Endodermal cell (in vitro differentiated cells): ENCODE measurements around the gene HAP1. TPM values are rescaled to one million over a fixed set of nuclear protein-coding genes. Genes with fewer than 3 reads are reported as not detected.

Experiments
- DNase-seq: peaks from one replicate; pipeline ENCODE4 v3.0.0-alpha.2; 2017
- H3K27ac ChIP-seq: 2 replicates; pipeline ENCODE4 v1.5.1; 2013; ENCODE audit warnings: mild to moderate bottlenecking, low read depth, low read length, moderate library complexity
- H3K27me3 ChIP-seq: 2 replicates; pipeline ENCODE4 v1.6.1; 2013; ENCODE audit warnings: mild to moderate bottlenecking, low read length, moderate library complexity; ENCODE audit not compliant: insufficient read depth, control insufficient read depth, poor library complexity, severe bottlenecking
- H3K36me3 ChIP-seq: 2 replicates; pipeline ENCODE4 v1.7.0; 2013; ENCODE audit warnings: mild to moderate bottlenecking, low read length, moderate library complexity; ENCODE audit not compliant: control insufficient read depth, insufficient read depth
- H3K4me1 ChIP-seq: one replicate; pipeline ENCODE4 v1.7.0; 2013; ENCODE audit warnings: low read length; ENCODE audit not compliant: control insufficient read depth, insufficient read depth
- H3K4me3 ChIP-seq: 2 replicates; pipeline ENCODE4 v1.5.1; 2013; ENCODE audit warnings: mild to moderate bottlenecking, low read length, moderate library complexity
- H3K9ac ChIP-seq: 2 replicates; pipeline ENCODE4 v1.6.1; 2013; ENCODE audit warnings: mild to moderate bottlenecking, low read length, moderate library complexity; ENCODE audit not compliant: poor library complexity, severe bottlenecking; ENCODE audit errors: extremely low read depth
- H3K9me3 ChIP-seq: 2 replicates; pipeline ENCODE4 v1.6.1; 2013; ENCODE audit warnings: mild to moderate bottlenecking, low read length, moderate library complexity; ENCODE audit not compliant: control insufficient read depth
- H3K27ac Mint-ChIP-seq: 2 replicates; pipeline ENCODE4 v1.8.0; 2020; ENCODE audit warnings: mixed read lengths
- H3K27me3 Mint-ChIP-seq: 2 replicates; pipeline ENCODE4 v1.8.0; 2021; ENCODE audit warnings: mild to moderate bottlenecking, mixed read lengths; ENCODE audit not compliant: insufficient read depth
- H3K36me3 Mint-ChIP-seq: 2 replicates; pipeline ENCODE4 v1.8.0; 2020; ENCODE audit warnings: low read depth, mixed read lengths
- H3K4me1 Mint-ChIP-seq: 2 replicates; pipeline ENCODE4 v1.8.0; 2020; ENCODE audit warnings: mixed read lengths
- H3K4me3 Mint-ChIP-seq: 2 replicates; pipeline ENCODE4 v1.8.0; 2020; ENCODE audit warnings: mild to moderate bottlenecking, moderate library complexity, mixed read lengths
- H3K9me3 Mint-ChIP-seq: 2 replicates; pipeline ENCODE4 v1.8.0; 2020; ENCODE audit warnings: mild to moderate bottlenecking, mixed read lengths
- WGBS, 2 experiments: methylation state at CpG; one replicate each; pipeline versions ENCODE4 v1.1.5 to v1.1.7; 2013; ENCODE audit warnings: missing lambda C conversion rate in 2 of 2, mixed read lengths in 1 of 2; ENCODE audit not compliant: insufficient coverage in 1 of 2, insufficient read length in 1 of 2; 5-methylcytosine and 5-hydroxymethylcytosine counted together
- total RNA-seq, 2 donors: library from RNA; stranded (reverse); fragmentation: NEBNext Ultra II Directional in 1 of 2; extraction: Animal tissue kit (Norgen Biotek cat#: 25700) in 1 of 2; gene quantifications; 2 replicates in 1 of 2; 3 replicates in 1 of 2; pipeline ENCODE4 v1.2.1, GENCODE V29; 2021
- TF ChIP-seq, protein P1 (sequence below): fragments of 200-600 bp; sonication (generic); conservative IDR thresholded peaks from 2 replicates; pipeline ENCODE4 v1.5.0; 2021; ENCODE audit warnings: antibody characterized with exemption, mild to moderate bottlenecking

Gene HAP1
- total RNA-seq, 2 donors from 2014 or later = 1.7 TPM

DNA sequence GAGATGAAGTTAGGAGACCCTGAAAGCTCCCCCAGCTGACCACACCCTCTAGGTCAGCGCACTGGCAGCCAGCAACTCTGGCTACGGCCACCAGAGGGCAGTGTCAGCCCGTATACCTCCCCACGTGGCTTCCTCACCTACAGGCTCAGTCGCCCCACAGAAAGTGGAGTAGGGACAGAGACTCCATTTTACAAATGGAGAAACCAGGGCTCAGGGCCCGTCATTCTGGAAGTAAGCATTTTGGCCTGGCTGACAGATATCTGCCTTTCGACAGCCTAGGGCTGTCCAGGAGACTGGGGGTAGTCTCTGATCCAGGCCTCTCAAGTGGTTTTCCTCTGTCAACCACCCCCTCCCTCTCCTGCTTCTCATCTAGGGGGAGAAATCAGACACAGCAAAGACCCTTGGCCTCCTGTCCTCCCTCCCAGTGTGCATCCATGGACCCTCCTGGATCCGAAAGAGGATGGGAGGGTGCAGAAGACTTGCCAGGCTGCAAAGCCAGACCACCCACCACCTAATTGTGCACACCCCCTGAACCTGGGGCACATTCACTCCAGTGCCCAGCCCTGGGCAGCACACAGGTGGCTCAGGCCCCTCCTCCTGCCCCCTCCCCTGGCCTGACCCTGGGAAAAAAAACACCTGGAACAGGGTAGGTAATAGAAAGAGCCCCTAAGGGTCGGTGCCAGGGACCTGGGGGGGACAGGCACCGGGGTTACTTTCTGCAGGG, 3.8 kb upstream of the HAP1 start:
- DNase-seq = peak; percentile 98
- Histone ChIP-seq H3K27ac (no peak overlapping the region), H3K36me3 (no peaks in the 10 kb centered on the region), H3K4me3 (no peak overlapping the region), H3K27me3 (peaks cover 42% of the 10 kb centered on the region), H3K9ac (no peak overlapping the region), H3K4me1 (no peaks in the 10 kb centered on the region), H3K9me3 (no peaks in the 10 kb centered on the region)
- H3K4me1 Mint-ChIP-seq = peaks cover 9% of the 10 kb centered on the region
- TF ChIP-seq, protein P1, sequence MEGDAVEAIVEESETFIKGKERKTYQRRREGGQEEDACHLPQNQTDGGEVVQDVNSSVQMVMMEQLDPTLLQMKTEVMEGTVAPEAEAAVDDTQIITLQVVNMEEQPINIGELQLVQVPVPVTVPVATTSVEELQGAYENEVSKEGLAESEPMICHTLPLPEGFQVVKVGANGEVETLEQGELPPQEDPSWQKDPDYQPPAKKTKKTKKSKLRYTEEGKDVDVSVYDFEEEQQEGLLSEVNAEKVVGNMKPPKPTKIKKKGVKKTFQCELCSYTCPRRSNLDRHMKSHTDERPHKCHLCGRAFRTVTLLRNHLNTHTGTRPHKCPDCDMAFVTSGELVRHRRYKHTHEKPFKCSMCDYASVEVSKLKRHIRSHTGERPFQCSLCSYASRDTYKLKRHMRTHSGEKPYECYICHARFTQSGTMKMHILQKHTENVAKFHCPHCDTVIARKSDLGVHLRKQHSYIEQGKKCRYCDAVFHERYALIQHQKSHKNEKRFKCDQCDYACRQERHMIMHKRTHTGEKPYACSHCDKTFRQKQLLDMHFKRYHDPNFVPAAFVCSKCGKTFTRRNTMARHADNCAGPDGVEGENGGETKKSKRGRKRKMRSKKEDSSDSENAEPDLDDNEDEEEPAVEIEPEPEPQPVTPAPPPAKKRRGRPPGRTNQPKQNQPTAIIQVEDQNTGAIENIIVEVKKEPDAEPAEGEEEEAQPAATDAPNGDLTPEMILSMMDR = peak; percentile 98
- H3K36me3 Mint-ChIP-seq = no peaks in the 10 kb centered on the region
- peaks cover 47% of the 10 kb centered on the region for H3K27me3 Mint-ChIP-seq
- no peaks in the 10 kb centered on the region for H3K9me3 Mint-ChIP-seq
- peak overlapping the region; percentile 87 for H3K27ac Mint-ChIP-seq
- WGBS, 2 experiments = 27 to 92% methylated on average over 2 to 10 of the region's 10 CpGs
- H3K4me3 Mint-ChIP-seq = no peak overlapping the region

- H3K4me3 Mint-ChIP-seq = no peak overlapping the region
- no peak overlapping the region for H3K27ac Mint-ChIP-seq
- peaks cover 53% of the 10 kb centered on the region for H3K27me3 Mint-ChIP-seq
Observed at GRCh38 chr17:41737680-41738023, 3.2 kb upstream of the HAP1 start.

GRCh38 chr17:41736983-41737679, 2.7 kb upstream of the HAP1 start:
- no peaks in the 10 kb centered on the region for H3K36me3 Mint-ChIP-seq
- H3K4me3 Mint-ChIP-seq = no peak overlapping the region
- no peak overlapping the region for H3K27ac Mint-ChIP-seq
- no peaks in the 10 kb centered on the region for H3K9me3 Mint-ChIP-seq
- 78 to 81% methylated on average over 14 to 17 of the region's 17 CpGs for WGBS, 2 experiments
- Histone ChIP-seq H3K4me1 (no peaks in the 10 kb centered on the region), H3K9ac (no peak overlapping the region), H3K9me3 (no peaks in the 10 kb centered on the region), H3K36me3 (no peaks in the 10 kb centered on the region), H3K4me3 (no peak overlapping the region), H3K27me3 (peaks cover 53% of the 10 kb centered on the region), H3K27ac (no peak overlapping the region)
- no peak for DNase-seq
- peaks cover 59% of the 10 kb centered on the region for H3K27me3 Mint-ChIP-seq
- TF ChIP-seq, protein P1 = no peak
- peaks cover 9% of the 10 kb centered on the region for H3K4me1 Mint-ChIP-seq

More at GRCh38 chr17:41737680-41738023, 3.2 kb upstream of the HAP1 start:
- WGBS, 2 experiments = 10 to 50% methylated on average over 2 to 5 of the region's 5 CpGs
- no peak overlapping the region for H3K9ac ChIP-seq
- no peaks in the 10 kb centered on the region for H3K4me1 ChIP-seq
- peaks cover 48% of the 10 kb centered on the region for H3K27me3 ChIP-seq
- peak; percentile 55 for DNase-seq
- no peak overlapping the region for H3K27ac ChIP-seq
- Mint-ChIP-seq H3K36me3 (no peaks in the 10 kb centered on the region), H3K4me1 (peaks cover 9% of the 10 kb centered on the region), H3K9me3 (no peaks in the 10 kb centered on the region)
- H3K36me3 ChIP-seq = no peaks in the 10 kb centered on the region
- no peaks in the 10 kb centered on the region for H3K9me3 ChIP-seq
- no peak overlapping the region for H3K4me3 ChIP-seq
- TF ChIP-seq, protein P1 = no peak
